SU-DHL-6 (cell line): Measurements from ENCODE around the gene ERBB4.

Source experiments
- H2AFZ ChIP-seq: fragments of 200-600 bp; sonication (generic); 2 replicates; pipeline ENCODE4 v1.6.1; 2014; ENCODE audit warnings: low read depth, mild to moderate bottlenecking, moderate library complexity, mixed read lengths, antibody characterized with exemption, low read length; ENCODE audit not compliant: severe bottlenecking
- H3F3A ChIP-seq: fragments of 200-600 bp; shearing (Covaris generic); 2 replicates; pipeline ENCODE4 v1.6.0; 2016; ENCODE audit warnings: antibody characterized with exemption, mild to moderate bottlenecking; ENCODE audit not compliant: insufficient read depth
- H3K27ac ChIP-seq: fragments of 200-600 bp; sonication (generic); 2 replicates; pipeline ENCODE4 v1.5.1; 2016; ENCODE audit warnings: low read depth, mild to moderate bottlenecking, low read length, moderate library complexity, mixed read lengths
- H3K27me3 ChIP-seq: fragments of 200-600 bp; sonication (generic), shearing (Covaris generic); 2 replicates; pipeline ENCODE4 v1.6.0; 2014; ENCODE audit warnings: mild to moderate bottlenecking, low read length
- H3K36me3 ChIP-seq: fragments of 200-600 bp; sonication (generic); 2 replicates; pipeline ENCODE4 v1.6.1; 2014; ENCODE audit warnings: mild to moderate bottlenecking, low read length, mixed read lengths
- H3K4me2 ChIP-seq: fragments of 300-600, 200-600 bp; shearing (Covaris generic), sonication (generic); 2 replicates; pipeline ENCODE4 v1.6.0; 2014; ENCODE audit warnings: low read length, low read depth, mild to moderate bottlenecking; ENCODE audit not compliant: poor library complexity, severe bottlenecking
- H3K4me3 ChIP-seq: fragments of 200-600 bp; sonication (generic); 2 replicates; pipeline ENCODE4 v1.5.1; 2014; ENCODE audit warnings: antibody characterized with exemption, low read length, mild to moderate bottlenecking, mixed read lengths; ENCODE audit not compliant: insufficient read depth, poor library complexity, severe bottlenecking
- H3K79me2 ChIP-seq: fragments of 200-600 bp; sonication (generic); 2 replicates; pipeline ENCODE4 v1.6.1; 2014; ENCODE audit warnings: mild to moderate bottlenecking, low read length, moderate library complexity; ENCODE audit not compliant: insufficient read depth
- H3K9ac ChIP-seq: fragments of 200-600 bp; sonication (generic); 2 replicates; pipeline ENCODE4 v1.7.0; 2014; ENCODE audit warnings: mild to moderate bottlenecking, low read length
- H3K9me2 ChIP-seq: fragments of 200-600 bp; sonication (generic); replicated peaks from 2 replicates; pipeline ENCODE4 v1.6.1; 2014; ENCODE audit warnings: low read length; ENCODE audit not compliant: insufficient read depth
- H3K9me3 ChIP-seq: fragments of 200-600 bp; sonication (generic); 2 replicates; pipeline ENCODE4 v1.6.1; 2014; ENCODE audit warnings: low read length, mixed read lengths; ENCODE audit not compliant: insufficient read depth
- H4K20me1 ChIP-seq: fragments of 200-600 bp; sonication (generic); 2 replicates; pipeline ENCODE4 v1.6.1; 2014; ENCODE audit warnings: low read depth, mild to moderate bottlenecking, antibody characterized with exemption, low read length, moderate library complexity, mixed read lengths
- CTCF ChIP-seq: fragments of 200-600 bp; sonication (generic); IDR thresholded peaks from one replicate; pipeline ENCODE4 v1.5.1; 2017; ENCODE audit warnings: antibody characterized with exemption, mild to moderate bottlenecking, low read length, moderate library complexity; ENCODE audit not compliant: insufficient read depth, poor library complexity, severe bottlenecking
- EZH2phosphoT487 ChIP-seq: fragments of 200-600 bp; sonication (generic), shearing (Covaris generic); conservative IDR thresholded peaks from 2 replicates; pipeline ENCODE4 v1.6.1; 2018; ENCODE audit warnings: mild to moderate bottlenecking, antibody characterized with exemption, low read length, moderate library complexity, mixed read lengths

ERBB4 gene

GRCh38 chr2:211417544-211417943 is 1121.1 kb downstream of the ERBB4 start:
- Histone ChIP-seq H3K9me3 (no peaks in the 10 kb centered on the region), H3K27me3 (no peaks in the 10 kb centered on the region), H4K20me1 (no peaks in the 10 kb centered on the region), H3K4me2 (no peak overlapping the region), H3K9me2 (no peaks in the 10 kb centered on the region), H2AFZ (no peak overlapping the region), H3K4me3 (no peak overlapping the region), H3K9ac (no peak overlapping the region), H3K79me2 (no peaks in the 10 kb centered on the region), H3K27ac (no peak overlapping the region), H3F3A (peaks cover 2% of the 10 kb centered on the region; the same call in 1 of the 2 replicates), H3K36me3 (no peaks in the 10 kb centered on the region)
- TF ChIP-seq EZH2phosphoT487 (no peak), CTCF (no peak)

DNA sequence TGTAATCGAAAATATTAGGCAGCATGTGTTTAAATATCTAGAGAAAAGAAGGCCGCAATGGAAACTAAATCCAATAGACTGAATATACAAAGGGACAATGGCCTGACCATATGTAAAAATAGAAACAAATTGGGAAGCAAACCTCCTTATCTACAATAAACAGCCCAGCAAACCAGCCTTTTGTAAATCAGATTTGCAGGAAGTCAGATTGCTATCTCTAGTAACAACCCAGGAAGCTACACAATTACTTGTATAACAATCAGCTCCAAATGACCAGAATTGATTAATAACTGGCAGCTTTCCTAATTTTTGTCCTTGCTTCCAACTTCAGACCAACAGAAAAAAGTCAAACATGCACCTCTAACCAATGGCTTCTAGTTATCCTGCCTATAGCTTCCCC is 1122.2 kb downstream of the ERBB4 start:
- H3K79me2 ChIP-seq, result no peaks in the 10 kb centered on the region
- TF ChIP-seq CTCF (no peak), EZH2phosphoT487 (no peak)

DNA sequence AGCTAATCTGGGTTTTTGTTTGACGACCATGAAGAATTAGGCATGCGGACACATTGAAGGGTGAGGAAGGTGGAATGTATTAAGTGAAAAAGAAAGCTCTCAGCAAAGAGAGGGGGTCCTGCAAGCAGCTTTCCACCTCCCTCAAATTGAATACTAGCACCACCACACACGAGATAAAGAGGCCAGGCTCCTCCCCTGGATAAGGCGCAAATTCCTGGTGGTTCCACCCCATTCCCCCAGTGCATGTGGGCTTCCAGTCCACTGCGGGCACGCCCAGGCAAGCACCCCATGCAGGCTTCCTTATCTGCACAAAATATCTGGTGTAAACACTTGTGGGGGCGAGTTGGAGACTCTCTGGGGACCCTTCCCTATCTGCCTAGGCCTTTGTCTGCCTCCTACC is 1124.9 kb downstream of the ERBB4 start:
- TF ChIP-seq CTCF (no peak), EZH2phosphoT487 (no peak)
- H3K27me3 ChIP-seq, result no peaks in the 10 kb centered on the region
- no peaks in the 10 kb centered on the region for H4K20me1 ChIP-seq
- H3K4me2 ChIP-seq, result no peak overlapping the region
- no peaks in the 10 kb centered on the region for H3K9me3 ChIP-seq
- no peak overlapping the region for H3K27ac ChIP-seq
- H3F3A ChIP-seq, result no peaks in the 10 kb centered on the region
- no peaks in the 10 kb centered on the region for H3K79me2 ChIP-seq
- no peaks in the 10 kb centered on the region for H3K9me2 ChIP-seq
- no peak overlapping the region for H3K4me3 ChIP-seq
- no peak overlapping the region for H3K9ac ChIP-seq
- H2AFZ ChIP-seq, result no peak overlapping the region
- H3K36me3 ChIP-seq, result no peaks in the 10 kb centered on the region

More for the DNA sequence above, 1122.2 kb downstream of the ERBB4 start:
- no peak overlapping the region for H3K4me3 ChIP-seq
- no peaks in the 10 kb centered on the region for H3K9me3 ChIP-seq
- H3K27ac ChIP-seq, result no peak overlapping the region
- no peaks in the 10 kb centered on the region for H3K27me3 ChIP-seq
- no peak overlapping the region for H3K9ac ChIP-seq
- no peaks in the 10 kb centered on the region for H3K36me3 ChIP-seq
- no peak overlapping the region for H2AFZ ChIP-seq
- H3K9me2 ChIP-seq, result no peaks in the 10 kb centered on the region
- H3F3A ChIP-seq, result no peaks in the 10 kb centered on the region
- H4K20me1 ChIP-seq, result no peaks in the 10 kb centered on the region
- H3K4me2 ChIP-seq, result no peak overlapping the region
